GM10266 (cell line): ENCODE measurements around the gene COBLL1.

ENCODE experiments used
- DNase-seq: peaks from one replicate; pipeline ENCODE4 v3.0.0; 2012; ENCODE audit errors: extremely low spot score
- TF ChIP-seq, protein P1 (sequence below): IDR thresholded peaks from 2 replicates; pipeline ENCODE4 v1.5.1; 2012; ENCODE audit warnings: mild to moderate bottlenecking, low read depth; ENCODE audit not compliant: control insufficient read depth, insufficient read depth; ENCODE audit errors: missing control alignments

The COBLL1 gene

GRCh38 chr2:164662066-164662465 lies 179.6 kb downstream of the COBLL1 start:
- TF ChIP-seq, protein P1, sequence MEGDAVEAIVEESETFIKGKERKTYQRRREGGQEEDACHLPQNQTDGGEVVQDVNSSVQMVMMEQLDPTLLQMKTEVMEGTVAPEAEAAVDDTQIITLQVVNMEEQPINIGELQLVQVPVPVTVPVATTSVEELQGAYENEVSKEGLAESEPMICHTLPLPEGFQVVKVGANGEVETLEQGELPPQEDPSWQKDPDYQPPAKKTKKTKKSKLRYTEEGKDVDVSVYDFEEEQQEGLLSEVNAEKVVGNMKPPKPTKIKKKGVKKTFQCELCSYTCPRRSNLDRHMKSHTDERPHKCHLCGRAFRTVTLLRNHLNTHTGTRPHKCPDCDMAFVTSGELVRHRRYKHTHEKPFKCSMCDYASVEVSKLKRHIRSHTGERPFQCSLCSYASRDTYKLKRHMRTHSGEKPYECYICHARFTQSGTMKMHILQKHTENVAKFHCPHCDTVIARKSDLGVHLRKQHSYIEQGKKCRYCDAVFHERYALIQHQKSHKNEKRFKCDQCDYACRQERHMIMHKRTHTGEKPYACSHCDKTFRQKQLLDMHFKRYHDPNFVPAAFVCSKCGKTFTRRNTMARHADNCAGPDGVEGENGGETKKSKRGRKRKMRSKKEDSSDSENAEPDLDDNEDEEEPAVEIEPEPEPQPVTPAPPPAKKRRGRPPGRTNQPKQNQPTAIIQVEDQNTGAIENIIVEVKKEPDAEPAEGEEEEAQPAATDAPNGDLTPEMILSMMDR: no peak
- no peak for DNase-seq

DNA sequence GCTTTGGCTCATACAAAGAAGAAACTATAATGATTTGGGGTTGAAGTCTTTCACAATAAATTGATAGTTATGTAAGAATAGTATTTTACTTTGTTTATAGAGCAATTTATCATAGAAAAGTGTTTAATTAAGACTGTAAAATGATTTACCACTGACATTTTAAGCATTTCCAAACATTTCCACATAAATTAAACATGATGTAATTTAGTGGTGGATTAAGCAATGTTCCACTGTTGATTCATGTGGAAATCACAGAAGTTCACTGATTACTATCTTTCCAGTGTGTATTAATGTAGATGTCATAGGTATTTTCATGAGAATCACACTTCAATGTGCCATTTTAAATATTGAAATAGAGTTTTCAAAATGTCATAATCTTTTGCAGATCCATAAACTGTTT lies 180.3 kb downstream of the COBLL1 start:
- TF ChIP-seq, protein P1: no peak
- no peak for DNase-seq

DNA sequence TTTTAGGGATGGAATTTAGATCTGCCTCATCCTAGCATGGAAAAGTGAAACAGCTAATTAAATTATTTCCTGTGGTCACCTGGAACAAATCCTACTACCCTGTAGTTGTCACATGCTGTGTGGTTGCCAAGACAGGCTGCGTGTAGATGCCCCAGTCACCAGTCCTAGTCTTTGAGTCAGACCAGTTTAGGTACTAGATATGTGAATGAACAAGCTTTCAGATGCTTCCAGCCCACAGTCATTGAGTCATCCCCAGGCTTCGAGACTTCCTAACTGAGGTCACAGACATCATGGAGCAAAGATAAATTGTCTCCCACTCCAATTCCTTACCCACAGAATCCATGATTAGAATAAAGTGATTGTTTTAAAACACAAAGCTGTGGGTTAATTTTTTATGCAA lies 184.5 kb downstream of the COBLL1 start:
- DNase-seq: no peak
- TF ChIP-seq, protein P1: no peak

DNA sequence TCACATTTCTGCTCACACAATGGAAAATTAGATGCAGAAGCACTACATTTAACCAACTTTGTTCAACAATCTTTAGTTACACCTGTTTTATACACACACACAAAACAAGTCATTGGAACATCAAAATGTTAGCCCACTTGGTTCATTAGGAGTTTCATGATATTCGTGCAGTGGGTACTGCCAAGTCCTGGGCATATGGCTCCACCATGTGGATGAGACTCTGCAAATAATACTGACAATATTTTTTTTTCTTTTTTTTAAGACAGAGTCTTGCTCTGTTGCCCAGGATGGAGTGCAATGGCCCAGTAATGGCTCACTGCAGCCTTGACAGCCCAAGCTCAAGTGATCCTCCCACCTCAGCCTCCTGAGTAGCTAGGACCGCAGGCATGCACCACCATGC lies 185.9 kb downstream of the COBLL1 start:
- TF ChIP-seq, protein P1: no peak
- DNase-seq: no peak

DNA sequence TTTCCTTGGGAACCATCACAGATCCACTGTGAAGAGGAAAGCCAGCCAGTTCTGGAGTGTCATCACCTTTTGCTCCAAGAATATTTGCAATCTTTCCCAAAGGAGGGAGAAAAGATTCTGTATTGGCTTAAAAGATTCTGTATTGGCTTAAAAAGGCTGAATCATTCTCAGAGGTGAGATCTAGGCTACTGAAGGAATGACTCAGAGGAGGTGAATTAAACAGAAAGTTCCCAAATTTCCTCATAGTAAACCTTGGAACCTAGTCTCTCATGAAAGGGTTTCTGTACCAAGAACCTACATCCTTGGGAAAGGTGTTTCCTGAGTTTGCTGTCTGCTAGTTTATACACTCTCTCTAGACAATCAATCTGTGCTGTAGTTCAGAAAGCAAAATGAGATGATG lies 186.3 kb downstream of the COBLL1 start:
- DNase-seq: no peak
- TF ChIP-seq, protein P1: no peak

DNA sequence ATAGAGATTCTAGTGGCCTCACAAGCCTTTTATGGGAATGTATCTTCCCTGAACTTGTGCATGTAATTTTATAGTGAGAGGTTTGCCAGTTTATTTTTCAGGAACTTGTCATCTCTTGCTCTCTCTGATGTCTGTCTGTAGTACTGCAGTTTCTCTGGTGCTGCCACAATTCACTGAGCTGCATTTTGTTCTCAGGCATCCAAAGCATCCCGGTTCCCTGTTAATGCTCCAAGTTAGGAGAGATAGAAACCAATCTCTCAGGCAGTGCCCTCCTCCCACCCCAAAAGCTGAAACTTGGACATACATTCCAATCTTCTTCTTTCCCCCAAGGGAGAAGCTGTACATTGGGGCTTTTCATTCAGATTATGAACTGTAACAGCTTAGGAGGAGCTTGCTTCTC lies 190.3 kb downstream of the COBLL1 start:
- no peak for DNase-seq
- TF ChIP-seq, protein P1: no peak

GRCh38 chr2:164644036-164644700 lies 197.5 kb downstream of the COBLL1 start:
- TF ChIP-seq, protein P1: no peak
- DNase-seq: no peak
